T-helper 1 cell treated with Interleukin-12 subunit alpha and Interleukin-12 subunit beta and Interleukin-4 antibody, amounts not matched to agents 30 ng/mL and 1 ng/mL, for 36 hours (primary cell): Measurements from ENCODE around the gene SERPINC1. TPM values are rescaled to one million over a fixed set of nuclear protein-coding genes. Genes with fewer than 3 reads are reported as not detected.
"Not testable (repeated sequence)": the region's sequence is repeated elsewhere in the genome, so short reads cannot be mapped to it uniquely, and the experiment has no call there.

ENCODE experiments used
- intact Hi-C: fragments of 100-400 bp; cut with micrococcal nuclease; formaldehyde crosslinking; loops from one replicate; pipeline ENCODE4 v1.15.1; 2024
- total RNA-seq: library from RNA; stranded (reverse); gene quantifications from 2 replicates; pipeline ENCODE4 v1.2.3, GENCODE V29; 2022

SERPINC1 gene
- 0.49 TPM in 1 of 2 replicates, not detected in the other for total RNA-seq

DNA sequence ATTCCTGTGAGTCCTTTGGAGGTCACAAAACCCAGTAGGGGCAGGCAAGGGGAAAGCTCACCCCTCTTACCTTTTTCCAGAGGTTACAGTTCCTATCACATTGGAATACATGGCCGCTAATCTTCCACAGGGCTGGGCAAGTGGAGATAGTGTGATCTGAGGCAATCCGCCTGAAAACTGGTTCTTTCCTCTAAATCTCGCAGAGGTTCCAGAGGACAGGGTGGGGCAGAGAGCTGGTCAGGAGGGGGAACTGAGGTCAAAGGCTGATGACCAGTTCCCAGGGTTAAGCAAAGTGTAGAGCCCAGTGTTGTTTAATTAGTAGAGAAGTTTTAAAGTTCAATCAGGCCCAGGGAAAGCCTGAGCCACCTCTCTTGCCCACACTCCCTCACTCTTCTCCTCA is at the start of gene SERPINC1:
SERPINC1 (minus strand) TSS at position 179 of the 400 bp plus-strand sequence; CDS start at position 111, 68 bp downstream.
- intact Hi-C loops, result no loop called here

DNA sequence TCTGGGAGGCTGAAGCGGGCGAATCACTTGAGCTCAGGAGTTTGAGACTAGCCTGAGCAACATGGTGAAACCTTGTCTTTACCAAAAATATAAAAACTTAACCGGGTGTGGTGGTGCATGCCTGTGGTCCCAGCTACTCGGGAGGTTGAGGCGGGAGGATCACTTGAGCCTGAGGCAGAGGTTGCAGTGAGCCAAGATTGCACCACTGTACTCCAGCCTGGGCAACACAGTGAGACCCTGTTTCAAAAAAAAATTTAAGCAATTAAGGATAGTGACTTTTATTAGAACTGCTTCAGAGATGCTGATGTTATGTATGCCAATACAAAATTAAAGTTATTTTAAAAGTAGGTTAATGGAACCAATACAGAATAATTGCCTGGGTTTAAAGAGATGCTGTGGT is 48.8 kb upstream of the SERPINC1 start:
- intact Hi-C loops, result loop anchor here (10.0 kb wide), 1 partner anchor 189 kb away; the partner anchor contains the start of gene RABGAP1L

DNA sequence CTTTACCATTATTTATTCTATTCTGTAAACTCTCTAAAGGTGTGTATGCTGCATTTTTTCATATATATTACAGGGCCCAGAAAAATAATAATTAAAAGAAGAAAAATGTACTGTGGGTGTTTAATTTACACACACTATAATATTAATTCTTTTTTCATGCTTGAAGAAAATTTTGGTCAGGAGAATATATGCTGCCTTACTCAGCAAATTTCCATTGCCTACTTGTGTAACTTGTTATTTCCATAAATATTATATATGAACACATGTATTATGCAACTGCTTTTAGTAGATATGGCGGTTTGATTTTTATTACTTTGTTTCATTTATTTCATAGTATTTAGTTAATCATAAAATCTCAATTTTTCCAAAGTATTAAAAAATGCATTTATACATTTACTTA is 46.4 kb upstream of the SERPINC1 start:
- intact Hi-C loops, result loop anchor here (10.0 kb wide), 1 partner anchor 191 kb away; the partner anchor contains the start of gene RABGAP1L

DNA sequence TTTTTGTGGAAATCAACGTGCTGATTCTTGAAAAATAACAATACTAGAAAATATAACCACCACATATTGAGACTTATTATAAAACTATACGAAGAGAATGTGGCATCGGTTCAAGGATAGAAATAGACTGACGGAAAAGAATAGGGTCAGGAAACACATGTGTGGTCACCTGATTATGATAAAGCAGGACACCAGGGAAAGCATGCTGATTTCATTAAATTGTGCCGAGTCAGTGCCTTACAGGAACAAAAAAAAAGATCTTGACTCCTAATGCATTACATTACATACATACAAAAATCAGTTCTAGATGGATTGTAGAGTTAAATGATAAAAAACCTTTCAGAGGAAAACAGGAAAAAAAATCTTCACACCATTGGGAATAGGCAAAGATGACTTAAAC is 43.5 kb upstream of the SERPINC1 start:
- intact Hi-C loops, result loop anchor here (10.0 kb wide), 1 partner anchor 194 kb away; the partner anchor contains the start of gene RABGAP1L

DNA sequence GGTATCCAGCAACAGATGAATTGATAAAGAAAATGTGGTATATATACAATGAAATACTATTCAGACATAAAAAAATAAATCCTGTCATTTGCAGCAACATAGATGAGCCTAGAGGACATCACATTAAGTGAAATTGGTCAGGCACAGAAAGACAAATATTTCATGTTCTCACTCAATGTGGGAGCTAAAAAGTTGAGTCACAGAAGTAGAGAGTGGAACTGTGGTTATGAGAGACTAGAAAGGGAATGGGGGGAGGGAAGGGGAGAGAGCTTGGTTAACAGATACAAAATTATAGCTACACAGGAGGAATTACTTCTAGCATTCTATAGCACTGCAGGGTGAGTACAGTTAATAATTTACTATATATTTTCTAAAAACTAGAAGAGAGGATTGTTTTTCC is 37.1 kb upstream of the SERPINC1 start:
- intact Hi-C loops, result loop anchor here (5.0 to 10.0 kb wide), 3 partner anchors 87 to 1209 kb away; partner anchors contain the start of genes GAS5 and ZBTB37

DNA sequence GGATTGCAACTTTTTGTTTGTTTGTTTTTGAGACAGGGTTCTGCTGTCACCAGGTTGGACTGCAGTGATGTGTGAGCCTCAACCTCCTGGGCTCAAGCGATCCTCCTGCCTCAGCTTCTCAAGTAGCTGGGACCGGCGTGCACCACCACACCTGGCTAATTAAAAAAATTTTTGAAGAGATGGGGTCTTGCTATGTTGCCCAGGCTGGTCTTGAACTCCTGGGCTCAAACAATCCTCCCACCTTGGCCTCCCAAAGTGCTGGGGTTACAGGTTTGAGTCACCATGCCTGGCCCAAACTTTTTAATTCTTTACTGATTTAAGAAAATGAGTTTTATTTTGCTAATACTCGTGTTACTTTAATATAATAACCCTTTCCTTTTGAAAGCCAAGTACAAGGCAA is 31.5 kb upstream of the SERPINC1 start:
- intact Hi-C loops, result loop anchor here (10.0 kb wide), 1 partner anchor 524 kb away; no protein-coding TSS in a partner anchor

DNA sequence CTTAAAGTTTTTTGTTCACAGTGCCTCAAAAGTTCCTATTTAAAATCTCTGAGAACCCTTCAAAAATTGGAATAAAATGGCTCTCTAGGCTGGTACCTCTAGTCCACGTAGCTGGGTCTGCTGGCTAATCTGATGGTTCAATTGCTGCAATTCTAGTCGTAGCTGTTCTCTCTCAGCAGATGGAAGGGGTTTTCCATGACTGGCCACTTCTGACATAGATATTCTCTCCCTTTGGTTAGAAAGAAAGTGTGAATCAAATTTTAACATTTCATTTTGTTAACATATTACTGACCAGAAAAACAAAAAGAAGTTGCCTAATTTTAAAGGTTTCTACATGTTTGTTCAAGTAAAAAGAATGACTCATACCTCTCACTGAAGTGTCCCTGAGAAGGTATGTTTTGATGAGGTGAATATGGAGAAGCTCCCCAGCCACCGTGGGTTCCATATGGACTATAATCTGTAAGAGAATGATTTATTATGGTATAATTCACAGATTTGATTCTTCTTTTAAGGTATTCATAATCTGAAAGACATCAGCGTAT is 29.3 kb upstream of the SERPINC1 start:
- intact Hi-C loops, result loop anchor here (10.0 kb wide), 1 partner anchor 522 kb away; no protein-coding TSS in a partner anchor

DNA sequence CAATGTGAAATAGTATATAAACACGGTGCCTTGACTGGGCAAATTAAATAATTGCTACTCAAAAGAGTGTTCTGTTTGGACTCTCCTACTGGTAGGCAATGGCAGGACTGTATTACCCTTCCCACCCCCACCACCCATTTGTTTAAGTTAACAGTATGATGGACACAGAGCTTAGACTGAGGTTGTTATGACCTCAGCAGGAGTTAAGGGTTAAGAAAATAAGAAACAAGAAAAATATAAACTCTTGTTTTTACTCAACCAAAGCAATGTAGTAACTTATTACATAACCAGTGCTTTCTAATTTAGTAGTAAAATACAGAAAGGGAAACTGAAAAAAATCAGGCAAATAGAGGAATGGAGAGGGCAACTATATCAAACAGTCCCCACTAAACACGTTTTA is 19.9 kb upstream of the SERPINC1 start:
- intact Hi-C loops, result no loop called here

DNA sequence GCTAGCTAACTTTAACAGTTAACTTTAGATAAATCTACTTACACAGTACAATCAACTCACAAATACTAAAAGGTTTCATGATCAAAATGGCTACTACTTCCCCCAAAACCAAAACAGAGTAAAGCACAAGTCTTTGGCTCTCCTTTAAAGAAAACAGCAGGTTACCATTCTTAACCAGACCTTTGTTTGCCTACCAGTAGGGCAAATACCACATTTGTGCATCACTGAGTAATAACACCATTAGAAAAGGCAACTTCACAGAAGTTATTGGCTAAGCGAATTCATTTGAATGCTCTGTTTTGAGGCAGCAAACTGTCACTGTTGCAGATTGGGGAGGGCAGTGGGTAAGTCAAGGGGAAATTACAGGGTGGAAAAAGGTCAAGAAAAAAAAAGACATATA is 17.3 kb upstream of the SERPINC1 start:
- intact Hi-C loops, result no loop called here

DNA sequence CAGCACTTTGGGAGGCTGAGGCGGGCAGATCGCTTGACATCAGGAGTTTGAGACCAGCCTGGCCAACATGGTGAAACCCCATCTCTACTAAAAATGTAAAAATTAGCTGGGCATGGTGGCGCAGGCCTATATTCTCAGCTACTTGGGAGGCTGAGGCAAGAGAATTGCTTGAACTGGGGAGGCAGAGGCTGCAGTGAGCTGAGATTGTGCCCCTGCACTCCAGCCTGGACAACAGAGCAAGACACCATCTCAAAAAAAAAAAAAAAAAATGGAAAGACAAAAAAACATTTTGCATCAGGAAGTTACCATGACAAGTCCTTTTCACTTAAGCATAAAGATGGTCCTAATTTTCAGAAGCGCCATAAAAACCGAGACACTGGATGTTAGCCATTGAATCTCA is 13.4 kb upstream of the SERPINC1 start:
- intact Hi-C loops, result not testable (repeated sequence)

DNA sequence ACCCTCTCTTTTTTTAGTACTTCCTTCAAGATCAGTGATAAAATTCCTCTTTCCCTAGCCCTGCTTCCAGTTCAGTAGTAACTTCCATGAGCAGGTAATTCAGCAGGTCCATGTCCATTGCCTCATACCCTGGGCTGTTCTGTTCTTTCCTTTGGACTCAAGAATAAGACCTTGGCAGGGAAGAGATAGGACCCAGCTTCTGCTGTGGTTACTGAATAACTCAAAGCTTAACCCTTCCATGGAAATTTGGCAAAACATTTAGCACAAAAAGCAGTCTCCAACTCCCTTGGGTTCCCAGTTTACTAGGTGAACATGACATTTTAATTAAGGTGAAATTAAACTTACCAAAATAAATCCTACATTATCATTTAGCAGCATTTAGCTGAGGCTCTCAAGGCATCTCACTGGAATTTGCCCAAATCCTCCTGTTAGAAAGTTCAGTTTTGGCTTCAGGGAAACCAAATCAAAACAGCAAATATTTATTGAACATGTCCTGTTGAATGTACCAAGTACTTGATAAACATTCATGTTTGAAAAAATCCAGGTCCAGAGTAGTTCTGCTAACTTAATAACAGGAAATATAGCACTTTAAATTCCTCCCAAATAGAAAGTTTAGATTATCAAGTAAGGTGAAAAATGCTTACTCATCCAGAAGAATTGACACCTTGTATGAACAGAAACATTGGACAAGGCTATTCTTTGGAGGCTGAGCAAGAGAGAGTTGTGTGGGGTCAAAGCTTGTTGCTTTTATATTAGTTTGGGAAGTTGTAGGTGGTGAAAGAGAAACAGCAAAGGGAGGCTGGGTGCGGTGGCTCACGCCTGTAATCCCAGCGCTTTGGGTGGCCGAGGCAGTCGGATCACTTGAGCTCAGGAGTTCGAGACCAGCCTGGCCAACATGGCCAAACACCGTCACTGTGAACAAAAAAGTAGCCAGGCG is 8.4 kb upstream of the SERPINC1 start:
- intact Hi-C loops, result no loop called here

DNA sequence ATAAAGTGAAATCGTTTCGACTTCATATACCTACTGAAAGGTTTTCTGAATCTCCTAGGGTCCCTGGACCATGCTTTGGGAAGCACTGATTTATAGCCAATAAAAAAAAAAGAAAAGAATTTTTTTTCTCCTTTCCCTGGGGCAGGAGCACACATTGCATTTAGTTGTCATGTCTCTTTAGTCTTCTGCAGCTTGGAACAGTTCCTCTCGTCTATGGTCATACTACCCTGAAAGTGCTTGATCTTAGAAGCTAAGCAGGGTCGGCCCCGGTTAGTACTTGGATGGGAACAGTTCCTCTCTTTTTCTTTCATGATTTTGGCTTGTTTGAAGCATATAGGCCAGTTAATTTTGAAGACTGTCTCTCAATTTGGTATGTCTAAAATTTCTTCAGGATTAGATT is 3.7 kb upstream of the SERPINC1 start:
- intact Hi-C loops, result no loop called here

DNA sequence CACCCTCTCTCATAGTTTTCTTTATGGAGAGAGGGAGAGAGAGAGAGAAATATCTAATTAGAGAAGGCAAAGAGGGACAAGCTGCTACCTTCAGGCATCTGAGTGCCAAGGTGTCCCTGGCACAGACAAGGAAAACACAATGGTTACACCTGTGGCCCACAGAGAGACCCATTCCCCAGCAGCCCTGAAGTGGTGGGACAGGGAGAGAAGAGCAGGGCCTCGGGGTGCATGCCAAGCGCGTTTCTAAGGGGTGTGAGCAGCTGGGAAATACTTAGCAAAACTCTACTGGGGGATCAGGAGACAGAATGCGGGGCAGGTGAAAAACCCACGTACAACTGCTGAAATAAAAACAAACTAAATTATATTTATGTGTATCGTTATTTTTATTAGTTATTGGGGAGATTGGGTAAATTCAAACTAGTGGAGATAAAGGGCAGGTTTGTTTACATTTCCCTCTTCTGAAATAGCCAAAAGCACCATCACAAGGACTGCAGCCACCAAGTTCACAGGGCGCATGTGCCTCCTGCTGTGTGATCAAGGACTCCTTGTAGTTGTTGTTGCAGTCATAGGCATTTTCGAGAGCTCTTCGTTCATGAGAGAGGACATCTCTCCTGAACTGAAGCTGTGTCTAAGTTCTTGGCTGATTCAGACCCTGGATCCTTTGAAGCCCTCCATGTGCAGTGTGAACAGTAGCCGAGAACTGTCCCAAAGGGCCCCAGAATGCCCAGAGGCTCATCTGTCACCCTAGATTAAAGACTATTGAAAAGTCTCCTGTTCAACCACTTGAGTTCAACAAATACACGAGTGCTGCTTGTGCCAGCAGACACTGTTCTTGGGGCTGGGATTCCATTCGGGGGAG is 737 bp upstream of the SERPINC1 start:
- intact Hi-C loops, result no loop called here

DNA sequence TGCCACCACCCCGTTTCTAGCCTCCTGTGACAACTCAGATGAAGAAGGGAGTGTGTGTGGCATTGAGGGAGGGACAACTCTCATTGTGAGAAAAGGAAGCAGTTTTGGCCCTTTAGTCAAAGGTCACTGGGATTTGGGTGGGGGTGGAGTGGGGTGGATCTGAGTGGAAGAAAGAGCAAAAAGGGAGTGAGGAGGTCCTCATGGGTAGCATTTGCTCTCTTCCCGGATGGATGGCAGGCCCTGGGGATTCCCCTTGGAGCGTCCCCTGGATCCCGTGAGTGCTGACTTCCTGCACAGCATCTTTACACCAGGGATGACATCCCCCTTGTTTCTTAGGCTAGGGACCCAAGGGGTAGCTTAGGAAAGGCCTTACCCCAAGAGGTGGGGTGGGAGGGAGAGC is 460 bp downstream of the SERPINC1 start:
- intact Hi-C loops, result no loop called here

DNA sequence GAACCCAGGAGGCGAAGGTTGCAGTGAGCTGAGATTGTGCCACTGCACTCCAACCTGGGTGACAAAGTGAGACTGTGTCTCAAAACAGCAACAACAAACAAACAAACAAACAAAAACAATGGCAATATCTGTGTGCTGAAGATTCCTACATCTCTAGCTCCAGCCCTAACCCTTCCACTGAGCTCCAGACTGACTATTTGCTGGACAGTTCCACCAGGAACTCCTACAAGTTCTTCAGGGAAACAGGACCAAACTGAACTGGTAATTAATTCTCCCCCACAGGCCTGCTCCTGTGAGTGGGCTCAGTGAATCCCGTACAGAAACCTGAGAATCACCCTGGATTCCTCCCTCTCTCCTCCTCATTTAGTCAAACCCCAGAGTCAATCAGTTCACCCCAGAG is 1.5 kb downstream of the SERPINC1 start:
- intact Hi-C loops, result no loop called here

DNA sequence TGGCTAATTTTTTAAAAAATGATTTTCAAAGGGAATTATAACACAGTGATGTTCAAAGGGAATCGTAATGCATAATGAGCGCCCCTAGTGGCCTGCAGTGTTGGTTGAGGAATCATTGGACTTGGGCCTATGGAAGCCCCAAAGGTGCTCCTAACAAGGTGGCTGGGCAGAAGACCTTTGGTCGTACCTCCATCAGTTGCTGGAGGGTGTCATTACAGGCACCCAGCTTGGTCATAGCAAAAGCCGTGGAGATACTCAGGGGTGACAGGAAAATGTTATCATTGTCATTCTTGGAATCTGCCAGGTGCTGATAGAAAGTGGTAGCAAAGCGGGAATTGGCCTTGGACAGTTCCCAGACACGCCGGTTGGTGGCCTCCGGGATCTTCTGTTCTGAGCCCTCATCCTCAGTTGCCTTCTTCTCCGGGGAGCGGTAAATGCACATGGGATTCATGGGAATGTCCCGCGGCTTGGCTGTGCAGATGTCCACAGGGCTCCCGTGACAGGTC is 2.7 kb downstream of the SERPINC1 start:
- intact Hi-C loops, result no loop called here

DNA sequence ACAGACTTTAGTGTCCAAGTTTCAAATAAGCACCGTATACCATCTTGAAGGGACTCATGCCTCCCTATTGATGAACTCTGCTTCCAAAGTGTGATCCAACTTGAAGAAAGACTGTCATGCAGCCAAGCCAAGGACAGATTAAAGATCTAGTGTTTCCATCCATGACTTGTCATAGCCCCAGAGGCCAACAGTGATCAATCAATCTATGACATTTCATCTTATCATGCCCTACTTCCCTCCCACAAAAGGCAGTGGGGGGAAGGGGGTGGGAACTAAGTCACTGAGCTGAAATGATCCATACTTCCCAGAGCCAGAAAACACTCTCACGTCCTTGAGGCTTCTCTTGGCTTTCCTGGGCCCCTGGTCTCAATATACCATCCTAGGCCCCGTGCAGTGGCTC is 4.0 kb downstream of the SERPINC1 start:
- intact Hi-C loops, result no loop called here

DNA sequence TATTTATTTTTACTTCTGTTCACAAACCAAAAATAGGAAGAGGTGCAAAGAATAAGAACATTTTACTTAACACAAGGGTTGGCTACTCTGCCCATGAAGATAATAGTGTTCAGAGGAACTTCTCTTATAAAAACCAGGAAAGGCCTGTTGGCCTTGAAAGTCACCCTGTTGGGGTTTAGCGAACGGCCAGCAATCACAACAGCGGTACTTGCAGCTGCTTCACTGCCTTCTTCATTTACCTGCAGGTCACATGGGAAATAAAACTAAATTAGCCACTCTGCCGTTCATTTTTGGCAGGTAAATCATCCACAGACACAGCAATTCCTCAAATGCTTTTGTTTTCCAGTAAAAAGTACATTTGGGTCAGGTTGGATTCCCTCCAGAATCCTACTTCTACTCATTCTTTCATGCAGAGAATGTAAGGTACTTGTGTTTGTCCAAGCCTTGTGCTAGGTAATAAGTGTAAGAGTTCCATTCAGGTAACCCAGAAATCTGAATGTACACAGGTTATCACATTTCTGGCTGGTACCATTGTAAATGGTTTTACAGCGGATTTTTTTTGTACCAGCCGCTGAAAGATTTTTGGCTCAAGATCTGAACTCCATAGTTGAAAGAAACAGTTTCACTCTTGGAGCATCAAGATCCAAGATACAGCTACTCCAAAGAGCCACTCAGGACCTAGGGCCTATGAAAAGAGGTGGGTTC is 13.1 kb downstream of the SERPINC1 start:
- intact Hi-C loops, result no loop called here

DNA sequence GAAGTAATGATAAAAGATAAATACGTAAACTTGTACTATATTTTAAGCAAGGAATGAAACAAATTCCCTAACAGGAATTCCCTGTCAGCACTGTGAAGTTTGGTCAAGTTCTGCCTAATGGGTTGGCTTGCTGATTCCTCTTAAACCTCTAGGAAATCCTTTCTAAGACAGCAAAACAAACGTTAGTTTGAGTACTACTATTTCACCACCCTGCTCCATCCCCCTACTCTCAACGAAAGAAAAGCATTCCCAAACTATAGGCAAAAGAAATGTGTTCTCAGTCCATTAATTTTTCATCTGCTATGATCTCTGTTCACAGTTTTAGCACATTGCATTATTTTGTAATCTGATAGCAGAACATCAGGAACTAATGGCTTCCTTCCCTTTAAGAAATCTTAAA is 16.1 kb downstream of the SERPINC1 start:
- intact Hi-C loops, result no loop called here

DNA sequence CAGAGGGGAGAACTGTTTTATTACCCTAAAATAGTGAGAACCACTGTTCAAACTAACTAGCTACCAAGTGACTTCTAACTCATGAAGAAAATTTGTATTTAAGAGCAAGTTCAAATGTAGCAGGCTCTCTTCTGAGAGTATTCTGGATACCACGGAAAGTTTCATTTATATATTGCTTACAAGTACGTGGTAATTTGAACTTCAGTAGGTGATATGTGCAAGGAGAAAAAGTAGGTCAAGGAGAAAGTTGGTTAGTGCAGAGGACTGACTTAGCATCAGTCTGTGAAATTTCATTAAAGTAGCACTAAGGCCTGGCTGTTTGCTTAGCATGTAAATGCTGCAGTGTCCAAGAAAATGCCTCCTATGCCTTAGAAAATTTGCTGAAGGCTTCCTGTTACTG is 16.7 kb downstream of the SERPINC1 start:
- intact Hi-C loops, result no loop called here

DNA sequence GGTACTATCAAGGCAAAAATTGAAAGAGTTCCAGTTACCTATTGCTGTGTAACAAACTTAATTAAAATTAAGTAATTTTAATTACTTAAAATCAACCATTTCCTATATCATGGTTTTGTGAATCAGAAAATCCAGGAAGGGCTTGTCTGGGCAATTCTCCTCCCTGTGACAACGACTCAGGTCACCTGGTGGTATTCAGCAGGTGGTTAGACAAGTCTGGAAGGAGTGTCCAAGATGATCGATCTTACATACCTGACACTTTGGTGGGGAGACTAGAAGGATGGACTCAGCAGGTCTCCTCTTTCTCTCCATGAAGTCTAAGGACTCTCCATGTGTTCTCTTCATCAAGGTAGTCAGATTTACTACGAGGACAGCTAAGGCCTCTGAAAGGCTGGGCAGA is 22.9 kb downstream of the SERPINC1 start:
- intact Hi-C loops, result no loop called here
